Measurements from ENCODE around the gene ITIH2.

DNA sequence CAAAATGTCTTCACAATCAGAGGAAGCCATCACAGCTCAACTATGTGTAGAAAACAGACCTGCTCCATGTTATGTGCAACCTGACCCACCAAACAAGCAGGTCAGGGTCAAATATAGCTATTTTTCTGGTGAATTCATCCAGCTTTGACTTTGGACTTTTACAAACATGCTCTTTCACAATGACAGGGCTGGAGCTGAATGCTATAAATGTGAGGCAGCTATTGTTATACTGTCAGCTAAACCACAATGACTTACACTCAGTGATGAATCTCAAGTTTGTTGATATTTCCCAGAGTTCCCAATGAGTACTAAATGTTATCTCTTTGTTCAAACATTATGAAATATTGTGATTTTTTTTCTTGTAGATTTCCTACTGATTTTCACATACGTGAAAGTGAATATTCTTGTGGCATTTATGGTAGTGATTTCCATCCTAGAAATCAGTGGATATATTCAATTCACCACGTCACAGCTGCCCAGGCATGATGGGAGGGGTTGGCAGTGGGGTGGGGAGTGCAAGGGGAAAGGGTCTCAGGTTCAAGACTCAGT is 2.5 kb upstream of the ITIH2 start:
- TF ChIP-seq, protein P1, sequence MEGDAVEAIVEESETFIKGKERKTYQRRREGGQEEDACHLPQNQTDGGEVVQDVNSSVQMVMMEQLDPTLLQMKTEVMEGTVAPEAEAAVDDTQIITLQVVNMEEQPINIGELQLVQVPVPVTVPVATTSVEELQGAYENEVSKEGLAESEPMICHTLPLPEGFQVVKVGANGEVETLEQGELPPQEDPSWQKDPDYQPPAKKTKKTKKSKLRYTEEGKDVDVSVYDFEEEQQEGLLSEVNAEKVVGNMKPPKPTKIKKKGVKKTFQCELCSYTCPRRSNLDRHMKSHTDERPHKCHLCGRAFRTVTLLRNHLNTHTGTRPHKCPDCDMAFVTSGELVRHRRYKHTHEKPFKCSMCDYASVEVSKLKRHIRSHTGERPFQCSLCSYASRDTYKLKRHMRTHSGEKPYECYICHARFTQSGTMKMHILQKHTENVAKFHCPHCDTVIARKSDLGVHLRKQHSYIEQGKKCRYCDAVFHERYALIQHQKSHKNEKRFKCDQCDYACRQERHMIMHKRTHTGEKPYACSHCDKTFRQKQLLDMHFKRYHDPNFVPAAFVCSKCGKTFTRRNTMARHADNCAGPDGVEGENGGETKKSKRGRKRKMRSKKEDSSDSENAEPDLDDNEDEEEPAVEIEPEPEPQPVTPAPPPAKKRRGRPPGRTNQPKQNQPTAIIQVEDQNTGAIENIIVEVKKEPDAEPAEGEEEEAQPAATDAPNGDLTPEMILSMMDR (IDR thresholded peaks at IDR 0.05) = no peak
- TF ChIP-seq POLR2A (IDR thresholded peaks at IDR 0.05) = no peak

All from Peyer's patch (tissue), 4 donors.